Left colon (tissue), 2 donors: ENCODE data around the gene SYK. TPM values are rescaled to one million over a fixed set of nuclear protein-coding genes. Genes with fewer than 3 reads are reported as not detected.
"Not testable (repeated sequence)": the region's sequence is repeated elsewhere in the genome, so short reads cannot be mapped to it uniquely, and the experiment has no call there.

ENCODE experiments used
- ATAC-seq: fragments of 200-7000 bp; cut with Tn5 transposase; one replicate; pipeline ENCODE4 v1.9.1; 2020; ENCODE audit warnings: mild to moderate bottlenecking, moderate library complexity
- DNase-seq, 2 donors: peaks; one replicate each; pipeline ENCODE4 v3.0.0-alpha.2; 2020
- intact Hi-C, 2 donors: fragments of 100-400 bp; cut with DNase I in 1 of 2; cut with micrococcal nuclease in 1 of 2; formaldehyde crosslinking; loops; one replicate each; pipeline versions ENCODE4 v1.11.2 to v1.14.0; 2022; cut with DNase I, micrococcal nuclease
- total RNA-seq, 2 donors: library from RNA; stranded (reverse); fragmentation: NEBNext Ultra II Directional; extraction: Animal tissue kit (Norgen Biotek cat#: 25700); gene quantifications; one replicate each; pipeline ENCODE4 v1.2.1, GENCODE V29; 2021
- donor health status: DM: no; HTN: no; CAD: no.
- donor health status: DM: yes; HTN: yes; CAD: no.

SYK gene
- total RNA-seq, 2 donors from 2014 or later = 45.1 to 59.7 TPM

DNA sequence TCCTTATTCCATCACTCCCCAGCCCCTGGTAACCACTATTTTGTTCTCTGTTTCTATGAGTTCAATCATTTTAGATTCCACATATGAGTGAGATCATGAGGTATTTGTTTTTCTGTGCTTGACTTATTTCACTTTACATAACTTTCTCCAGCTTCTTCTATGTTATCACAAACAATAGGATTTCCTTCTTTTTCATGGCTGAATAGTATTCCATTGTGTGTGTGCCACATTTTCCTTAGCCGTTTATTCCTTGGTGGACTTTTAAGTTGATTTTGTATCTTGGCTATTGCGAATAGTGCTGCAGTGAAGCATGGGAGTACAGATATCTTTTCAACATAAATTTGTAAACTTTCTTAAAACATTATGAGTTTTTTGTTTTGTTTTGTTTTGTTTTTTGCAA, 15.1 kb downstream of the SYK start:
- ATAC-seq (no peak), DNase-seq (no peak)
- intact Hi-C loops = no loop called here

DNA sequence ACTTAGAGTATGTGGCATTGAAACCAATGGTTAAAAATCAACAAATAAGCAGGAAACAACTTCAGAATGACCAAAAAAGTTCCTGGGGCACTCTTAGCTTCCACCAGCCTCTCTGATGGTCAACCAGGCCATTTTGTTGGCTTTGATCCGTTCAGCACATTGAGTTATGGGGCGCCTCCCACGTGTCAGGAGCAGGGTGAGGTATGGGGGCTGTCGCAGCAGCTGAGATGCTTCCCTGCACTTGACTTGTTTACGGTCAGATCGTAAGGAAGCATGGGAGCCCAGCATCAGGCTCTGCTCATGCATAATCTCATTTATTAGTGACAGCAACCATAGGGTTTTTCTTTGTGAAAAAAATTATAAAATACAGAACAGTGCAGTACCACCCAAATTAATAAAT, 16.7 kb downstream of the SYK start:
- intact Hi-C loops = no loop called here
- no peak for DNase-seq
- ATAC-seq = peak; percentile 40

DNA sequence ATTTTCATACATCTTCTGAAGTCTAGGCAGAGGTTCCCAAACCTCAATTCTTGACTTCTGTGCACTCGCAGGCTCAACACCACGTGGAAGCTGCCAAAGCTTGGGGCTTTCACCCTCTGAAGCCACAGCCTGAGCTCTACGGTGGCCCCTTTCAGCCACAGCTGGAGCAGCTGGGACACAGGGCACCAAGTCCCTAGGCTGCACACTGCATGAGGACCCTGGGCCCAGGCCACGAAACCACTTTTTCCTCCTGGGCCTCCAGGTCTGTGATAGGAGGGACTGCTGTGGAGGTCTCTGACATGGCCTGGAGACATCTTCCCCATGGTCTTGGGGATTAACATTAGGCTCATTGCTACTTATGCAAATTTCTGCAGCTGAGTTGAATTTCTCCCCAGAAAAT, 18.8 kb downstream of the SYK start:
- intact Hi-C loops, ATAC-seq, DNase-seq: not testable (repeated sequence)

DNA sequence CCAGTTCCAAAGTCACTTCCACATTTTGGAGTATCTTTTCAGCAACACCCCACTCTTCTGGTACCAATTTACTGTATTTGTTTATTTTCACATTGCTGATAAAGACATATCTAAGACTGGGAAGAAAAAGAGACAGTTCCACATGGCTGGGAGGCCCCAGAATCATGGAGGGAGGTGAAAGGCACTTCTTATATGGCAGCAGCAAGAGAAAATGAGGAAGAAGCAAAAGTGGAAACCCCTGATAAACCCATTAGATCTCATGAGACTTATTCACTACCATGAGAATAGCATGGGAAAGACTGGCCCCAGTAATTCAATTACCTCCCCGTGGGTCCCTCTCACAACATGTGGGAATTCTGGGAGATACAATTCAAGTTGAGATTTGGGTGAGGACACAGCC, 19.6 kb downstream of the SYK start:
- ATAC-seq, intact Hi-C loops: not testable (repeated sequence)

DNA sequence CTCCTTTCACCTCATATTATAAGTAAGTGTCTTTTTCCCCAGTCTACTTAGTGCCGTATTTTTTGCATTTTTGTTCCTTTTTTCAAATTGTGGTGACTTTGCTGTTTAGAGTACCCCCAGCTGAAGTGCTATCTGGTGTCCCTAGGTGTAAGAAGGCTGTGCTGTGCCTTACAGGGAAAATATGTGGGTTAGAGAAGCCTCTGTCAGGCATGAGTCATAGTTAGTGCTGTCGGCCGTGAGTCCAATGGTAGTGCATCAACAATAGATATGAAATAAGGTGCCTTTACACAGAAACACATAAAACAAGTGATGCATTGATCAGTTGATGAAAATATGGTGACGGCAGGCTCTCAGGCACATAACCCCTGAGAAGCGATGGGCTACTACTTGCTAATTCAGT, 20.1 kb downstream of the SYK start:
- DNase-seq (no peak), ATAC-seq (no peak)
- intact Hi-C loops = no loop called here

More for the DNA sequence above, 19.6 kb downstream of the SYK start:
- not testable (repeated sequence) for DNase-seq

DNA sequence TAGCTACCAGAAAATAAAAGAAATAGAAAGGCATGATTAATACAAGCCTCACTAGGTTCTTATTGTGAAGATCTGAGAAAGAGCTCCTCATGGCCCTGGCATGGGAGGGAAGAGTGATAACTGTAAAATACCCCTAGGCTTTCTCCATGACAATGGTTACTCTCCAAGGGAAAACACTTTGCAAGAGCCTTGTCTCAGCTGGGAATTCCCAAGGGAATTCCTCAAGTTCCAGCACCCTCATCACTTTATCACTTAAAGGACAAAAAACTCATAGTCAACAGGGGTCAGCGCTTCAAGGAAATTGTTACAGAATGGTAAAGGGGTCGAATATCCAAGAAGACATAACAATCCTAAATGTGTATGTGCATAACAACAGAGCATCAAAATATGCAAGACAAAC, 21.2 kb downstream of the SYK start:
- intact Hi-C loops = no loop called here
- DNase-seq = no peak
- no peak for ATAC-seq

DNA sequence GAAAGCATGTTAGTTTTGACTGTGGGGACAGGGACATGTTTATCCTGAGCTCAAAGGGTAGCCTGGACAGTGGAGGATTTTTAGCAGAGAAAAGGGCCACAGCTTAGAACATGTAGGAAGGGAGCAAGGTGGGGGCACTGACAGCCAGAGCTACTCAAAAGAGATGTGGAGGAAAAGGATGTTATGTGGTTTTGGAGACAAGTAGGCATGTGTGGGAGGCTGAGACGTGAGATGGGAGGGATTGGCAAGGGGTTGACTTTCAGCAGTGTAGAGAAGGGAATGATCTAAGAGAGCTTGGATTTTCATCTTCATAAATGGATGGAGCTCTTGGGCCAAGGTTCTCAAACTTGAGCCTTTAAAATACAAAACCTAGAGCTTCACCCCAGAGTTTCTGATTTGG, 24.0 kb downstream of the SYK start:
- intact Hi-C loops = no loop called here
- DNase-seq (no peak), ATAC-seq (no peak)

DNA sequence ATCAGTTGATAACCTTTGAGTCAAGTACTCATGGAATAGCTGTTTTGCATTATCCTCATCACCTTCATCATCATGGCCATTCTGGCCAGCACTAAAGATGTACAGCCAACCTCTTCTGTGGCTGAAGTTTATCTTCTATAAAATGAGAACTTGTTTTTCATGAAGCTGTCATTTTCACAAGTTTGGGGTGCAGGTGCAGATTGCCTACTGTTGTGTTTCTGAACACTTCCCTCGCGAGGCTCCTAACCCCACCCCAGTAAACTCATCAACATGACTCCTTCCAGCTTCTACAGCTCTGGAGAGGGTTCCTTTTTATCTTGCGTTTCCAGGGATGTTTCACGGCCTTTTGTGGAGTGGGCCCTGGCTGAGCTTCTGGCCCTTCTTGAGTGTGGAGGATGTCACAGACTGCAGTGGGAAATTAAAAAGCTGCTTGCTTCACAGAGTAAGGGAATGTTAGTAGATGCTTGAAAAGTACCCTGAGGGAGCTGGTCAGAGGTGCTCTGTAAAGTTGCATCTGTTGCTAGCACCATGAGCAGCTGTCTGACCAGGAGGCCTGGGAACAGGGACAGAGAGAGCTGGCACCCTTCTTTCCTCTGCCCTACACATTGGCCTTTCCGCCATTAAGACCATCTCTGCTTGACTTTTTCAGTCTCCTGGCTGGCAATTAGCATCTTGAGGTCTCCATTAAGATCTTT, 24.9 kb downstream of the SYK start:
- intact Hi-C loops = no loop called here
- ATAC-seq = no peak
- no peak for DNase-seq

DNA sequence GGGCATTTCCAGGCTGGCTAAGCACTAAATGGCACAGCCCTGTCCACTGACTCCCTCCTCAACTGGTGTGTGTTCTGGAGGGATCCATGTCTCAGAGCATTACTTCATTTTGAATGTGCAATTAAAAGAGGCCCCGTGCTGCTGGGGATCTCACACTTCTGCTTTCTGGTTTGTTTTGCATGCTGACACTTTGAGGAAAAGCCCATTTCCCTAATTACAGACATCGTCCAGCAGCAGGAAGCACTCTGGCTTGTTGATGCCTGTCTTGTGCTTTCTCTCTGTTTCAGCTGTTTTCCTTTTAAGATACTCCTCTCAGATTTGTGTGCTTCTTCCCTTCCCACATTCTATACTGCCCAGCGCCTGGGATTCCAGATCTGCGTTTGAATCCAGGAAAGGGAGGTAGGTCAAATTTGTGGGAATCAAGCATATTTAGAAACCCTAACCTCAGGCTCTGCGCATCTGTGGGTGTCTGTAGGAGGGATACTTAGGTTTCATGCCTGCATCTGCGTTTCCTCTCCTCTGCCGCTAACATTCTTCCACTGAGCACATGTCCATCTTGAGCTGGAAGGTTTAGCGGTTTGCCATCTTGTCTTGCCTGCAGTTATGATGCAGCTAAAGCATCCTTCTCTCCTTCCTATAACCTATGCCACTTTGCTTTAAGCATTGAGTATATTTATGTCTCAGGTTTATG, 25.7 kb downstream of the SYK start:
- DNase-seq = no peak
- intact Hi-C loops = no loop called here
- ATAC-seq = peak; percentile 40

DNA sequence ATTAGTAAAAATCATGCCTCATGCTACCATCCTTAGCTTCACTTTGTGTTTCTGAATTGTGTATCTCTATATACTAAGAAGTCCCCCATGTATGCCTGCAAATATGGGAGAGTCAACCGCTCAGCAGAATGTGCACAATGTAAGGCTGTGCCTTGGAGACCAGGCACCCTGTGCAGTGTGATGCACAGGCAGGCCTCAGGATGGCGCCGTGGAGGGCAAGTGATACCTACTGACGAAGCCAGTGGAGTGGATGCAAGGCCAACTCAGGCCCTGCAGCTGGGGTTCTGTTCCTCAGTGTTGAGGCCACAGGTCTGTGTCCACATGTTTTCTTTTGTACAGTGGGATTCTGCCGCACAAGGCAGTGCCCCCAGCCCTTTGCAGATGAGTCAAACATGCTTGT, 28.4 kb downstream of the SYK start:
- DNase-seq (no peak), ATAC-seq (no peak)
- intact Hi-C loops = no loop called here

DNA sequence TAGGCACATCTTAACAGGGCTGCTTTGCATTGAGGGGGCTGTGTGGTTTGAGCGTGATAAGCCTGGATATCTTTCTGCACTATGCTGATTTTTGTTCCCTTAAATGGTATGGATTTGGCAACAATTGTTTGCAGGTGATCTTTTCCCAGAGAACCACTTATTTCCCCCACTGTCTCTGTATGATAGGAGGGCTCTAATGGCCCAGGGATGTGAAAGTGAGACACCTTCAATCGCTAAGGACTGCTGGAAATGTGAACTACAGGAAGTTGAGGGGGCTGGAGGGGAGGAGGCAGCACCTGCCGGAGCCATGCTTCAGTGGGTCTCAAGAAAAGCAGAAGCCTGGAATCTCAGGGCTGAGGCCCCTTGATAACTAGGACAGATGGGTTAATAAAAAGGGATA, 29.4 kb downstream of the SYK start:
- no peak for ATAC-seq
- intact Hi-C loops = no loop called here
- DNase-seq = no peak

DNA sequence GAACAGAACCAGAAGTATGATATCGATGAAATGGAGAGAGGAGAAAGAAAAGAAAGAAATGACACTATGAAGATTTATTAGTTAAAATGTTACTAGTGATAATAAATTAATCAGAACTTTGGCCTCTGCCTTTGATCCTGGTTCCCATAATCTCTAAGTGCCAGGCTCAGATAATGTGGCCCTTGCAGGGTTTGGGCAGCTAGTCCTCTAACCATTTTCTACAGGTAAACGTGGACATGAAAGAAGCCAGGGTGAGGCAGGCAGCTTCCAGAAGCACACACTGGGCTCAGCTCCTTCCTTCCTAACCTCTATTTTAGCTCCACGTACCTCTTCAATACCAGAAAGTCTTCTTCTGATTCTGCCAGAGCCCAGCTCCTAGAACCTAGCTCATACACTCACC, 30.6 kb downstream of the SYK start:
- ATAC-seq (peak; percentile 48), DNase-seq (no peak)
- intact Hi-C loops = no loop called here

DNA sequence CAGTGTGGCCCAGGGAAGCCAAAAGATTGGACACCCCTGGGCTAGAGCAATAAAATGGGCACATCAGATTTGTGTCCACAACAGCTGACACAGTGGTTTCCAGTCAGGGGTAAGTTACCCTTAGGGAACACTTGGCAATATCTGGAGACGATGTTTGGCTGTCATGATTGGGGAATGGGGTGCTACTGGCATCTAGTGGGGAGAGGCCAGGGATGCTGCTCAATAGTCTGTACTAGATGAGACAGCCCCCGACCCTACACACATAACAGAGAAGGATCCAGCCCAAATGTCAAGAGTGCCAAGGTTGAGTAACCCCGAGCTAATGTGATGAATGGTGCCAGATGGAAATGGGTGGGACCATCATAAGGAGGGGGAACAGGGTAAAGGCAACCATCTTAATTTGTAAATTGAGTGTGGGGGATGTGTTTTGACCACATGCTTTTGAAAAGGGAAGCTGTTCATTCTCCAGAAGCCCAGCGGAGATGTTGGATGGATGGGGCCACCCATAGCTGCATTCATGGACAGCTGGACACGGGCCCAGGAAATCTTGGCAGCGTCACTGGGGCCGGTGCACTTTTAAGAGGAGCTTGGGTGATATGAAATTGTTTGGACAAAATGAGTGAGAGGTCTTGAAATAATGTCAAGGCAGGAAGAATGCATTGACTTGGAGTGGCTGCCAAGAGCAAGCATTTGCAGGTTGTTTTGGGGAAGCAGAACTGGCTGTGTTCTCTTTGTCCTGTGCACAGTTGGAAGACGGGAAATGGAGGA, 33.4 kb downstream of the SYK start:
- intact Hi-C loops = no loop called here
- no peak for ATAC-seq

DNA sequence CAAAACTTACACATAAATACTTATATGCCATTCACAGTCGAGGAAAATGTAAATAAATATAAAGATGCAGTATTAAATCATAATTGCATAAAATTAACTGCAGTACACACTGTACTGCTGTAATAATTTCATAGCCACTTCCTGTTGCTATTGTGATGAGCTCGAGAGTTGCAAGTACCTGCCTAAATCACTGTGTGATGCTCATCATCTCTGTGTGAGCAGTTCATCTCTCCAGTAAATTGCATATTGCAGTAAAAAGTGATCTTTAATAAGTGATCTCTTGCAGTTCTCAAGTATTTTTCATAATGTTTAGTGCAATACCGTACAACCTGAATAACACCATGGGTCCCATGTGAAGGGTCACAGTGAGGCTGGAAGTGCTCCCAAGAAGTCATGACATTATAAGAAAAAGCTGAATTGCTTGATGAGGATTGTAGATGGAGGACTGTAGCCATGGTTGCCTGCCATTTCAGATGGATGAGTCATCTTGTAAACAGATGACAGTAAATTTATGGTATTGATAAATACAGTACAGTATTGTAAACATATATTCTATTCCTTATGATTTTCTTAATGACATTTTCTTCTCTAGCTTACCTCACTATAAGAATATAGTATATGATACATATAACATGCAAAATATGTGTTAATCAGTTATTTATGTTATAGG, 34.9 kb downstream of the SYK start:
- intact Hi-C loops = no loop called here
- DNase-seq = no peak
- ATAC-seq = no peak

More for the DNA sequence above, 33.4 kb downstream of the SYK start:
- no peak for DNase-seq

DNA sequence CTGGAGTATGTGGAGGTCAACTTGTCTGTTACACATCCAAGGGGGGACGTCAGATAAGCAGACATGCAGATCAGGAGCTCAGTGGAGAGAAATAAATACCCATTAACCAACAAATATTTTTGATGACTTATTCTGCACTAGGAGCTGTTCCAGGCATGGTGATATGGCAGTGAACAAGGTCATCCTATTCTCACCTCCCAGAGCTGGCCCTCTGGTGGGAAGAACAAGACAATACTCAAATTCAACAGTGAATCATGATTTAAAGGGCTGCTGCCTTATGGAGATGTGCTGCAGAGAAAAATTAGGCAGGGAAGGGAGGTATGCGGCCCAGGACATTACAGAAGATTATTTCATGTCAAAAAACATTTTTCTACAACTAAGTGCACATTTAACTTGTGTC, 36.5 kb downstream of the SYK start:
- DNase-seq = no peak
- ATAC-seq = no peak
- intact Hi-C loops = no loop called here

DNA sequence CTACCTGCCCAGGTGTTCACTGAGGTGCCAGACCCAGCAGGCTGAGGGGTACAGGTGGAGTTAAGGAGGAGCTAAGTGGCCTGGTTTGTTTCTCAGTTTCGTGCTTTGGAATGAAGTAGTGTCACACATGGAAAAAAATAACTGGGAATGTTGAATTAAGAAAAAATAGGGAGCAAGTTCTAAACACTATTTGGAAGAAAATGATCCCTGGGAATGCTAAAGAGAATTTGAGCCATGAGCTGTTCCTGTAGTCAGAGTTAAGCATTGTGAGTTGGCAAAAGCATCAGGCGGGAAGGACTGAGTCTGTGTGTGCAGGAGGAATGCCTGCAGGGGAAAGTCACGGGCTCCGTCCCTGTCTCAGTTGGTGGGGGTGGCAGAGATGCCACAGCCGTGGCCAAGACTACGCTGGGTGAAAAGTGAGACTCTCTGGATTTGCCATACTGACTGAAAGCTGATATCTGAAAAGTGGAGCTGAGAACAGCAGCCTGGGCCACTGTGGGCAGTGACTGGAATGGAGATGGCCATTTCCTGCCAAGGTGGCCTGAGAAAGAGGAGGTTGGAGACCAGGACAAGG, 37.0 kb downstream of the SYK start:
- intact Hi-C loops = no loop called here
- DNase-seq (no peak), ATAC-seq (no peak)

DNA sequence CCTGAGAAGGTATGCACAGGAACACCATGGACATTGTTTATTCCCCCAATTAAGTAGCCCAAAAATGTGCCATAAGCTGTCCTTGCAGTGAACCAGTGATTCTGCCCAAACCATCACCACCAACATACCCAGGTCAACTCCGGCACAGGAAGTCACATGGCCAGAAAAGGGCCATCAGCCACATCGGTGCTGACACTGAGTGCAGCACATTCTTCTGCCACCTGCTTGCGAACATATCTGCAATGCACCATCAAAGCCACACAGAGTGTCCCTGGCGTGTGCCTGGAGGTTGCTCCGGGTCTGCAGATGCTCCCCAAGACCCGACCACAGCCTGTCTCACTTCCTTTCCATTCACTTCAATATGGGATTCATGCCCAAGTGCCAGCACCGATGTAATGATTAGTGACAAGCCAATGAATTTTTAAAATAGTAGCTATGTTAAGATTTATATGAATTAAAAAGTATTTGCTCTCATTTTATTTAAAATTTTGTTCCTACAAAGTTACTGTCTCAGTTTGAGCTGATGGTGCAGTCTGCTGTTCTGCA, 37.6 kb downstream of the SYK start:
- DNase-seq = no peak
- no peak for ATAC-seq
- intact Hi-C loops = no loop called here

DNA sequence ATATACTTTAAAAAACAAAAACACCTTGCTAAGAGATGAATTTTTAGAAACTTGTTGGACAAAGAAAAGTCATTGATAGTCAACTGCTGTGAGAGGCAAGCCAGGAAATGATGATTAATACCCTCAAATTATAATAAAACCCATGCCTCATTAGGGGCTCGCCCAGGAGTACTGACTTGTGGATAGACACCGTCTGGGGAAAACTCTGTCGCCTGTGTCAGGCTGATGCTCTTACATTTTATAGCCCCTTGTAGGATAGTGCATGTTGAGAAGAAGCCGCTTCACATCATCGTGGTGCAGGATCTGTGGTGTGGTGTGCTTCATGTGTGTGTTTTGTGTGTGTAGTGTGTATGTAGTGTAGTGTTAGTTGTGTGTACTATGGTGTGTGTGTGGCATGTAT, 39.1 kb downstream of the SYK start:
- DNase-seq (no peak), ATAC-seq (no peak)
- intact Hi-C loops = no loop called here

DNA sequence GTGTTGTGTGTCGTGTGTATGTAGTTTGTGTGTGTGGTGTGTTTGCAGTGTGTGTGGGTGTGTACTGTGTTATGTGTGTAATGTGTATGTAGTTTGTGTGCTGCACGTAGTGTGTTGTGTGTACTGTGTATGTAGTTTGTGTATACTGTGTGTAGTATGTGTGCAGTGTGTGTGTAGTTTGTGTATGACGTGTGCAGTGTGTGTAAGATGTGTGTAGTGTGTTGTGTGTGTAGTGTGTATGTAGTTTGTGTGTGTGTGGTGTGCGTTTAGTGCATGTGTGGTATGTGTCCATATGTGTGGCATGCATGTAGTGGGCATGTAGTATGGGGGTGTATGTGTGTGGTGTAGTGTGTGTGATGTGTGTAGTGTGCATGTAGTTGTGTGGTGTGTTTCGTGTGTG, 39.6 kb downstream of the SYK start:
- ATAC-seq = no peak
- intact Hi-C loops = no loop called here
- DNase-seq = no peak
